Testis (tissue), 3 donors: ENCODE measurements around the gene GRK1. TPM values are rescaled to one million over a fixed set of nuclear protein-coding genes. Genes with fewer than 3 reads are reported as not detected.

Source experiments
- DNase-seq: peaks from one replicate; pipeline ENCODE4 v3.0.0-alpha.2; 2019
- H3K27ac ChIP-seq, 2 donors: fragments of 200-600 bp; sonication (generic); one replicate each; pipeline ENCODE4 v1.5.1; 2019
- H3K27me3 ChIP-seq: fragments of 200-600 bp; sonication (generic); one replicate; pipeline ENCODE4 v1.5.1; 2019
- H3K36me3 ChIP-seq: fragments of 200-600 bp; sonication (generic); one replicate; pipeline ENCODE4 v1.5.1; 2017; ENCODE audit warnings: low read depth; ENCODE audit errors: missing control alignments
- H3K4me1 ChIP-seq: fragments of 200-600 bp; sonication (generic); one replicate; pipeline ENCODE4 v1.5.1; 2019
- H3K4me3 ChIP-seq, 2 donors: fragments of 200-600 bp; sonication (generic); one replicate each; pipeline ENCODE4 v1.5.1; 2017 to 2019
- H3K9me3 ChIP-seq: fragments of 200-600 bp; sonication (generic); one replicate; pipeline ENCODE4 v1.5.1; 2017
- CTCF ChIP-seq, 3 experiments: fragments of 450-650 bp in 2 of 3; fragments of 200-600 bp in 1 of 3; sonication (generic) in 1 of 3; IDR thresholded peaks; one replicate each; pipeline ENCODE4 v1.5.1; 2016 to 2019; ENCODE audit warnings: antibody characterized with exemption in 3 of 3, mild to moderate bottlenecking in 2 of 3, moderate library complexity in 1 of 3
- POLR2A ChIP-seq: fragments of 450-650 bp; IDR thresholded peaks from one replicate; pipeline ENCODE4 v1.6.1; 2017; ENCODE audit warnings: antibody characterized with exemption, mild to moderate bottlenecking, moderate library complexity
- WGBS, 2 donors: methylation state at CpG; one replicate each; pipeline ENCODE4 v1.1.5; 2018; 5-methylcytosine and 5-hydroxymethylcytosine counted together
- intact Hi-C: fragments of 100-400 bp; cut with DNase I; formaldehyde crosslinking; loops from one replicate; pipeline ENCODE4 v1.15.1; 2023; ENCODE audit warnings: low total_unique reads
- polyA plus RNA-seq: library from polyadenylated mRNA; stranded (reverse); fragments of 350-450 nt; fragmentation: Illumina TruSeq; extraction: RNeasy Lipid Tissue Mini Kit (QIAGEN cat#74804); gene quantifications from one replicate; pipeline ENCODE4 v1.2.3, GENCODE V29; 2014; ENCODE audit warnings: low read depth, low replicate concordance; ENCODE audit not compliant: insufficient read depth
- total RNA-seq, 2 donors: library from RNA; depleted of rRNA; stranded (reverse); fragments of >200 nt; gene quantifications; one replicate each; pipeline ENCODE4 v1.2.3, GENCODE V29; 2016

The GRK1 gene
- total and polyA plus RNA-seq, 3 donors from 2014 or later = 0.55 to 2.1 (median 0.87) TPM

- Histone ChIP-seq H3K4me1 (no peaks in the 10 kb centered on the region), H3K27ac (no peak overlapping the region), H3K27me3 (no peaks in the 10 kb centered on the region), H3K9me3 (no peaks in the 10 kb centered on the region), H3K36me3 (no peaks in the 10 kb centered on the region), H3K4me3 (no peak overlapping the region)
- no peak for TF ChIP-seq CTCF (IDR thresholded peaks at IDR 0.05)
- no peak for TF ChIP-seq POLR2A
- intact Hi-C loops = no loop called here
- WGBS, 2 donors = 97% methylated on average over 25 of the region's 25 CpGs
- DNase-seq = no peak
These were observed 31.3 kb upstream of the GRK1 start for GRCh38 chr13:113635709-113636108.

GRCh38 chr13:113636266-113636963, 30.6 kb upstream of the GRK1 start:
- intact Hi-C loops = no loop called here
- H3K27ac ChIP-seq = no peak overlapping the region
- WGBS, 2 donors = 96 to 98% methylated on average over 20 to 24 of the region's 24 CpGs
- no peak overlapping the region for H3K4me3 ChIP-seq
- no peak for TF ChIP-seq POLR2A
- TF ChIP-seq CTCF (IDR thresholded peaks at IDR 0.05) = no peak
- no peaks in the 10 kb centered on the region for H3K4me1 ChIP-seq
- H3K27me3 ChIP-seq = no peaks in the 10 kb centered on the region
- DNase-seq = no peak
- no peaks in the 10 kb centered on the region for H3K36me3 ChIP-seq
- no peaks in the 10 kb centered on the region for H3K9me3 ChIP-seq

GRCh38 chr13:113637262-113638160, 29.5 kb upstream of the GRK1 start:
- H3K27ac ChIP-seq = no peak overlapping the region
- intact Hi-C loops = no loop called here
- no peak overlapping the region for H3K4me3 ChIP-seq
- H3K9me3 ChIP-seq = no peaks in the 10 kb centered on the region
- no peaks in the 10 kb centered on the region for H3K36me3 ChIP-seq
- WGBS, 2 donors = 92% methylated on average over 18 to 30 of the region's 30 CpGs
- H3K27me3 ChIP-seq = no peaks in the 10 kb centered on the region
- no peaks in the 10 kb centered on the region for H3K4me1 ChIP-seq
- no peak for DNase-seq
- TF ChIP-seq CTCF (IDR thresholded peaks at IDR 0.05) = no peak
- TF ChIP-seq POLR2A = no peak

GRCh38 chr13:113638173-113638746, 28.8 kb upstream of the GRK1 start:
- DNase-seq = no peak
- WGBS, 2 donors = 96 to 97% methylated on average over 37 of the region's 37 CpGs

More at GRCh38 chr13:113638173-113638746, 28.8 kb upstream of the GRK1 start:
- intact Hi-C loops = no loop called here
- Histone ChIP-seq H3K9me3 (no peaks in the 10 kb centered on the region), H3K27ac (no peak overlapping the region), H3K4me3 (no peak overlapping the region), H3K4me1 (no peaks in the 10 kb centered on the region), H3K36me3 (no peaks in the 10 kb centered on the region), H3K27me3 (no peaks in the 10 kb centered on the region)
- TF ChIP-seq POLR2A (no peak), CTCF (IDR thresholded peaks at IDR 0.05) (no peak)
